Heart right ventricle (tissue), 16 donors: Measurements from ENCODE around the gene AP4S1. TPM values are rescaled to one million over a fixed set of nuclear protein-coding genes. Genes with fewer than 3 reads are reported as not detected.
A peak's percentile ranks its signal among the peaks of the same experiment; 100 is the strongest.

Source experiments
- ATAC-seq, 8 donors: fragments of 200-7000 bp; cut with Tn5 transposase; one replicate each; pipeline ENCODE4 v1.9.1; 2020; ENCODE audit warnings: mild to moderate bottlenecking in 8 of 8, moderate library complexity in 8 of 8, moderate number of reproducible peaks in 1 of 8
- DNase-seq, 2 donors: peaks; one replicate each; pipeline ENCODE4 v3.0.0-alpha.2; 2020
- H3K27ac ChIP-seq, 10 donors: fragments of 200-600 bp; sonication (generic) in 2 of 10; one replicate each; pipeline versions ENCODE4 v1.5.0 to v1.8.0; 2020 to 2022; ENCODE audit warnings: mild to moderate bottlenecking in 3 of 10
- H3K27me3 ChIP-seq, 7 donors: fragments of 200-600 bp; one replicate each; pipeline ENCODE4 v1.8.0; 2021 to 2022; ENCODE audit warnings: mild to moderate bottlenecking in 2 of 7
- H3K36me3 ChIP-seq, 9 donors: fragments of 200-600 bp; sonication (generic) in 1 of 9; one replicate each; pipeline versions ENCODE4 v1.5.0 to v1.8.0; 2020 to 2022; ENCODE audit warnings: mild to moderate bottlenecking in 2 of 9
- H3K4me1 ChIP-seq, 9 donors: fragments of 200-600 bp; sonication (generic) in 1 of 9; one replicate each; pipeline versions ENCODE4 v1.5.0 to v1.8.0; 2020 to 2022; ENCODE audit warnings: mild to moderate bottlenecking in 4 of 9
- H3K4me3 ChIP-seq, 10 donors: fragments of 200-600 bp; sonication (generic) in 2 of 10; one replicate each; pipeline versions ENCODE4 v1.5.0 to v1.8.0; 2020 to 2022; ENCODE audit warnings: mild to moderate bottlenecking in 7 of 10, moderate library complexity in 2 of 10
- H3K9me3 ChIP-seq, 11 donors: fragments of 200-600 bp in 10 of 11; sonication (generic) in 2 of 11; one replicate each; pipeline versions ENCODE4 v1.5.0 to v1.8.0; 2013 to 2022; ENCODE audit warnings: mild to moderate bottlenecking in 2 of 11, control low read depth in 1 of 11, moderate library complexity in 1 of 11
- WGBS, 2 donors: extraction: QIAGEN DNeasy Blood & Tissue Kit; methylation state at CpG; one replicate each; pipeline ENCODE4 v1.1.7; 2013; ENCODE audit warnings: inconsistent platforms in 1 of 2; 5-methylcytosine and 5-hydroxymethylcytosine counted together
- intact Hi-C, 10 donors: fragments of 100-400 bp; cut with DNase I; formaldehyde crosslinking; loops; one replicate each; pipeline versions ENCODE4 v1.11.1 to v1.14.2; 2022
- polyA plus RNA-seq, 2 donors: library from polyadenylated mRNA; stranded (reverse); fragments of 200-250 nt; gene quantifications; one replicate each; pipeline ENCODE4 v1.2.3, GENCODE V29; 2013
- total RNA-seq, 10 donors: library from RNA; stranded (reverse); fragmentation: NEBNext Ultra II Directional in 3 of 10; extraction: Animal tissue kit (Norgen Biotek cat#: 25700) in 3 of 10; gene quantifications; one replicate each; pipeline versions ENCODE4 v1.2.1 to v1.2.4, GENCODE V29; 2021 to 2023
- TF ChIP-seq, protein P1 (sequence below), 9 donors: fragments of 200-600 bp; sonication (generic) in 2 of 9; IDR thresholded peaks; one replicate each; pipeline versions ENCODE4 v1.5.0 to v1.8.0; 2021 to 2022; ENCODE audit warnings: antibody characterized with exemption in 9 of 9, mild to moderate bottlenecking in 5 of 9, moderate library complexity in 1 of 9
- donor health status: Arrhythmogenic right ventricular cardiomyopathy.
- donor health status: ischemic (EF 13 %, LVEDD 7.1; RV severe dilation, severe dysfunction).
- donor health status: healthy with polysubstance abuse.
- donor health status: DM: no; HTN: yes; CAD: no.
- donor health status: DM: no; HTN: no; CAD: no.
- donor health status: ischemic (EF 25% LVEDD 6.9; RV normal size, moderate dysfunction).
- donor health status: ischemic (EF 25% LVEDD 5.7; RV mildly dilated, moderate dysfunction).
- donor health status: healthy.
- donor health status: DM: yes; HTN: yes; CAD: no.
- donor health status: Ischemic cardiomyopathy.
- donor health status: ischemic (EF 35%, LVEDD 5.7; RV mildly dilated, moderate dysfunction).
- donor health status: nonischemic (EF 11% LVEDD 7.7; RV severe dilation, severe dysfunction).
- donor health status: DM: yes; HTN: yes; CAD: no.
- donor health status: PGD.
- donor health status: ischemic (EF 29% LVEDD 5.4; RV normal size, mild dysfunction).
- donor health status: nonischemic (EF 23%, LVEDD 6.1; RV moderate dilation, normal function).

AP4S1 gene
- total and polyA plus RNA-seq, 12 donors = 6.2 to 9.4 (median 8.5) TPM

DNA sequence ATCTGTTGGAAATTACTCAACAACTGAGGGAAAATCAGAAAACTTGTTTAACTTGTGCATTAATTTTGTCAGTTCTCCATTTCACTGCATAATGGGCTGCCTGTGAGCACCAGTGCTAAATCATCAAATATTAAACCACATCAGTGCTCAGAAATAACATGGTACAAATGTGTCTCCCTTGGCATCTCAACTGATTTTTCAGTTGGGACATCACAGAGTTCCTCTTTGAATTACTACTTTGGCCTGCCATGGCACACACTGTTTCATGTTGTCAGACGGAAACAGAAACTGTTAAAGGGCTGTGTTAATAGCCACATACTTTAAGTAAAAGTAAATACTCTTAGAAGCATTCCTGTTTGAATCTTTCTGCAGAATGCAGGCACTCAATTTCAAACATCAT lies 42.8 kb downstream of the AP4S1 start:
- intact Hi-C loops = no loop called here
- Histone ChIP-seq H3K27me3 (no peaks in the 10 kb centered on the region), H3K9me3 (no peaks in the 10 kb centered on the region), H3K4me1 (peaks cover 0 to 10% (median 0%) of the 10 kb centered on the region in 9 donors), H3K4me3 (no peak overlapping the region), H3K36me3 (peaks cover 0 to 53% (median 0%) of the 10 kb centered on the region in 9 donors), H3K27ac (peak overlapping the region in 1 of 10 donors; percentile 67)
- DNase-seq (no peak), ATAC-seq (peak in 2 of 8 donors; percentile 24 to 60)
- 89 to 94% methylated on average over 1 of the region's 1 CpG for WGBS, 2 donors
- TF ChIP-seq, protein P1, sequence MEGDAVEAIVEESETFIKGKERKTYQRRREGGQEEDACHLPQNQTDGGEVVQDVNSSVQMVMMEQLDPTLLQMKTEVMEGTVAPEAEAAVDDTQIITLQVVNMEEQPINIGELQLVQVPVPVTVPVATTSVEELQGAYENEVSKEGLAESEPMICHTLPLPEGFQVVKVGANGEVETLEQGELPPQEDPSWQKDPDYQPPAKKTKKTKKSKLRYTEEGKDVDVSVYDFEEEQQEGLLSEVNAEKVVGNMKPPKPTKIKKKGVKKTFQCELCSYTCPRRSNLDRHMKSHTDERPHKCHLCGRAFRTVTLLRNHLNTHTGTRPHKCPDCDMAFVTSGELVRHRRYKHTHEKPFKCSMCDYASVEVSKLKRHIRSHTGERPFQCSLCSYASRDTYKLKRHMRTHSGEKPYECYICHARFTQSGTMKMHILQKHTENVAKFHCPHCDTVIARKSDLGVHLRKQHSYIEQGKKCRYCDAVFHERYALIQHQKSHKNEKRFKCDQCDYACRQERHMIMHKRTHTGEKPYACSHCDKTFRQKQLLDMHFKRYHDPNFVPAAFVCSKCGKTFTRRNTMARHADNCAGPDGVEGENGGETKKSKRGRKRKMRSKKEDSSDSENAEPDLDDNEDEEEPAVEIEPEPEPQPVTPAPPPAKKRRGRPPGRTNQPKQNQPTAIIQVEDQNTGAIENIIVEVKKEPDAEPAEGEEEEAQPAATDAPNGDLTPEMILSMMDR (IDR thresholded peaks at IDR 0.05) = no peak

DNA sequence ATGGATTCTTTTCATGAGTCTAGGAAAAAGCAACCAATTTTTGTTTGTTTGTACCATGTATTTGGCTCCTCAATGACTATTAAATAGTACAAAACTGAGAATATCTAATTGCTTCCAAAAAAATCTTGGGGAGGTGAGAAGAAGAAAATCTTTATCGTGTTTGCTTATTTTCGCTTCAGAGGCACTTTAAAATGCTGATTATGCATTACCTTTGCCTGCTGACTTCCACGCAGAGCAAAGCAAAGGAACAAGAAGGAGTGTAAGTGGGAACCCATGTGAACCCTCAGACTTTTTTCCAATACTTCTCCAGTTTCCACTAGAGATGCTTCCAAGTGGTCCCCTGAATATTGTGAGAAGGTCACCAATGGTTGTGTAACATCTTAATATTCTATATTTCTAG lies 43.9 kb downstream of the AP4S1 start:
- no peak overlapping the region for H3K4me3 ChIP-seq
- H3K27ac ChIP-seq = no peak overlapping the region
- 92 to 99% methylated on average over 3 of the region's 3 CpGs for WGBS, 2 donors
- H3K9me3 ChIP-seq = no peaks in the 10 kb centered on the region
- intact Hi-C loops = no loop called here
- peaks cover 0 to 10% (median 0%) of the 10 kb centered on the region in 9 donors for H3K4me1 ChIP-seq
- H3K36me3 ChIP-seq = peaks cover 0 to 60% (median 0%) of the 10 kb centered on the region in 9 donors
- ATAC-seq (no peak), DNase-seq (no peak)
- TF ChIP-seq, protein P1 (IDR thresholded peaks at IDR 0.05) = no peak
- H3K27me3 ChIP-seq = no peaks in the 10 kb centered on the region

GRCh38 chr14:31070431-31070830 lies 45.0 kb downstream of the AP4S1 start:
- Histone ChIP-seq H3K27ac (no peak overlapping the region), H3K4me1 (peaks cover 0 to 10% (median 0%) of the 10 kb centered on the region in 9 donors), H3K27me3 (no peaks in the 10 kb centered on the region), H3K36me3 (peaks cover 0 to 71% (median 0%) of the 10 kb centered on the region in 9 donors), H3K9me3 (peaks cover 0 to 5% (median 0%) of the 10 kb centered on the region in 11 donors), H3K4me3 (no peak overlapping the region)
- WGBS, 2 donors = 91 to 98% methylated on average over 5 of the region's 5 CpGs
- ATAC-seq (no peak), DNase-seq (no peak)
- intact Hi-C loops = no loop called here
- TF ChIP-seq, protein P1 (IDR thresholded peaks at IDR 0.05) = no peak

DNA sequence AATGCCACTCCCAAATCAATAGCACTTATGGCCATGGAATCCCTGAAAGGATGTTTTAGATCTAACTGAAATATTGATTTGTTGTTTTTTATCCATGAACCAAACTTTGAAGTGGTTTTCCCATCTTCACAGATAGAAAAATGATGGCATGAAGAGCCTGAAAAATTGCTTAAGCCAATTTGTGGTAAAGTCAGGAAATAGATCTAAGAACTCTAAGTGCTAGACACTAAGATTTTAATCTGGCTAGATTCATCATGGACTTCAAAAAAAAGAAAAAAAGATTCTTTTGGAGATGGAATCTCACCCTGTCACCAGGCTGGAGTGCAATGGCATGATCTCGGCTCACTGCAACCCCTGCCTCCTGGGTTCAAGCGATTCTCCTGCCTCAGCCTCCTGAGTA lies 45.7 kb downstream of the AP4S1 start:
- Histone ChIP-seq H3K9me3 (peaks cover 0 to 5% (median 0%) of the 10 kb centered on the region in 11 donors), H3K36me3 (peaks cover 0 to 72% (median 0%) of the 10 kb centered on the region in 9 donors), H3K27ac (no peak overlapping the region), H3K27me3 (no peaks in the 10 kb centered on the region), H3K4me3 (no peak overlapping the region), H3K4me1 (peaks cover 0 to 10% (median 0%) of the 10 kb centered on the region in 9 donors)
- 98 to 100% methylated on average over 2 of the region's 2 CpGs for WGBS, 2 donors
- TF ChIP-seq, protein P1 (IDR thresholded peaks at IDR 0.05) = no peak
- ATAC-seq (no peak), DNase-seq (no peak)
- intact Hi-C loops = no loop called here
